Measurements from ENCODE around the gene JMJD8.

DNA sequence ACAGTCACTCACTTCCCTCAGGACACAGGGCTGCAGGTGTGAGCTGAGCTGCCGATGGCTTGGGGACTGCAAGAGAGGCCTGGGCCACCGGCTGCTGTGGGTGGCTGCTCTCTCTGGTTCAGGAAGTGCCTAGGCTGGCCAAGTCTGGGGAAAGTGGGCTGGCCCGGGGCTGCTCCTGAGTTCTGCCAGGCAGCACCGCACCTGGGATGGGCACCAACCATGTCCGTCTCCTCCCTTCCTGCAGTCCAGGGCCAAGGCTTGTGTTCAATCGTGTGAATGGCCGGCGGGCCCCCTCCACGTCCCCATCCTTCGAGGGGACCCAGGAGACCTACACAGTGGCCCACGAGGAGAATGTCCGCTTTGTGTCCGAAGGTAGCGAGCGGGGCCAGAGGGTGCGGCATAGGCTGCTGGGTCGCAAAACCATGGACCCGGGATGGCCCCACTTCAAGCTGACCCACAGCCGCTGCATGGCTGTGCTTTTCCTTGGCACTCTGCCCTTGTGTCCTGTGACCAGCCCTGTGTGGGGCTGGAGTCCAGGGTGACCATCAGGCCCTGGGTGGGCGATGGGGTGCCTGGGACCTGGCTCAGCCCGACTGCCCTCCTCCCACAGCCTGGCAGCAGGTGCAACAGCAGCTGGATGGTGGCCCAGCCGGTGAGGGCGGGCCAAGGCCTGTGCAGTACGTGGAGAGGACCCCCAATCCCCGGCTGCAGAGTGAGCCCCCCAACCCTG is 36.8 kb downstream of the JMJD8 start:
- TF ChIP-seq, protein P1, sequence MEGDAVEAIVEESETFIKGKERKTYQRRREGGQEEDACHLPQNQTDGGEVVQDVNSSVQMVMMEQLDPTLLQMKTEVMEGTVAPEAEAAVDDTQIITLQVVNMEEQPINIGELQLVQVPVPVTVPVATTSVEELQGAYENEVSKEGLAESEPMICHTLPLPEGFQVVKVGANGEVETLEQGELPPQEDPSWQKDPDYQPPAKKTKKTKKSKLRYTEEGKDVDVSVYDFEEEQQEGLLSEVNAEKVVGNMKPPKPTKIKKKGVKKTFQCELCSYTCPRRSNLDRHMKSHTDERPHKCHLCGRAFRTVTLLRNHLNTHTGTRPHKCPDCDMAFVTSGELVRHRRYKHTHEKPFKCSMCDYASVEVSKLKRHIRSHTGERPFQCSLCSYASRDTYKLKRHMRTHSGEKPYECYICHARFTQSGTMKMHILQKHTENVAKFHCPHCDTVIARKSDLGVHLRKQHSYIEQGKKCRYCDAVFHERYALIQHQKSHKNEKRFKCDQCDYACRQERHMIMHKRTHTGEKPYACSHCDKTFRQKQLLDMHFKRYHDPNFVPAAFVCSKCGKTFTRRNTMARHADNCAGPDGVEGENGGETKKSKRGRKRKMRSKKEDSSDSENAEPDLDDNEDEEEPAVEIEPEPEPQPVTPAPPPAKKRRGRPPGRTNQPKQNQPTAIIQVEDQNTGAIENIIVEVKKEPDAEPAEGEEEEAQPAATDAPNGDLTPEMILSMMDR (IDR thresholded peaks at IDR 0.05; ENCODE audit: insufficient read depth, low read length): no peak
- TF ChIP-seq, protein P2, sequence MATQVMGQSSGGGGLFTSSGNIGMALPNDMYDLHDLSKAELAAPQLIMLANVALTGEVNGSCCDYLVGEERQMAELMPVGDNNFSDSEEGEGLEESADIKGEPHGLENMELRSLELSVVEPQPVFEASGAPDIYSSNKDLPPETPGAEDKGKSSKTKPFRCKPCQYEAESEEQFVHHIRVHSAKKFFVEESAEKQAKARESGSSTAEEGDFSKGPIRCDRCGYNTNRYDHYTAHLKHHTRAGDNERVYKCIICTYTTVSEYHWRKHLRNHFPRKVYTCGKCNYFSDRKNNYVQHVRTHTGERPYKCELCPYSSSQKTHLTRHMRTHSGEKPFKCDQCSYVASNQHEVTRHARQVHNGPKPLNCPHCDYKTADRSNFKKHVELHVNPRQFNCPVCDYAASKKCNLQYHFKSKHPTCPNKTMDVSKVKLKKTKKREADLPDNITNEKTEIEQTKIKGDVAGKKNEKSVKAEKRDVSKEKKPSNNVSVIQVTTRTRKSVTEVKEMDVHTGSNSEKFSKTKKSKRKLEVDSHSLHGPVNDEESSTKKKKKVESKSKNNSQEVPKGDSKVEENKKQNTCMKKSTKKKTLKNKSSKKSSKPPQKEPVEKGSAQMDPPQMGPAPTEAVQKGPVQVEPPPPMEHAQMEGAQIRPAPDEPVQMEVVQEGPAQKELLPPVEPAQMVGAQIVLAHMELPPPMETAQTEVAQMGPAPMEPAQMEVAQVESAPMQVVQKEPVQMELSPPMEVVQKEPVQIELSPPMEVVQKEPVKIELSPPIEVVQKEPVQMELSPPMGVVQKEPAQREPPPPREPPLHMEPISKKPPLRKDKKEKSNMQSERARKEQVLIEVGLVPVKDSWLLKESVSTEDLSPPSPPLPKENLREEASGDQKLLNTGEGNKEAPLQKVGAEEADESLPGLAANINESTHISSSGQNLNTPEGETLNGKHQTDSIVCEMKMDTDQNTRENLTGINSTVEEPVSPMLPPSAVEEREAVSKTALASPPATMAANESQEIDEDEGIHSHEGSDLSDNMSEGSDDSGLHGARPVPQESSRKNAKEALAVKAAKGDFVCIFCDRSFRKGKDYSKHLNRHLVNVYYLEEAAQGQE (IDR thresholded peaks at IDR 0.05; ENCODE audit: insufficient replicate concordance, low read depth): no peak
